GM12878 (cell line): ENCODE results near the gene FZD8. TPM values are rescaled to one million over a fixed set of nuclear protein-coding genes. Genes with fewer than 3 reads are reported as not detected.

ENCODE experiments used
- ATAC-seq: fragments of 200-7000 bp; cut with Tn5 transposase; 3 replicates; pipeline ENCODE4 v1.9.1; 2020; ENCODE audit warnings: mild to moderate bottlenecking, moderate library complexity
- BruUV-seq: library from RNA; stranded (reverse); fragments of 400-500 nt; replicated peaks from 2 replicates; lab custom pipeline; 2021; lab: Mats Ljungman, UMichigan
- CTCF ChIA-PET: fragments of 300-600 bp; sonication (Branson Sonifier 250); formaldehyde crosslinking; extraction: SDS; loops from one replicate; lab custom pipeline; 2021; ENCODE audit warnings: inconsistent platforms; lab: Yijun Ruan, JAX
- POLR2A ChIA-PET: fragments of 350-600 bp; formaldehyde crosslinking; extraction: SDS; loops from one replicate; lab custom pipeline; 2021; ENCODE audit warnings: inconsistent platforms; lab: Charles Lee
- RAD21 ChIA-PET: fragments of 300-600 bp; sonication (Branson Sonifier 250); formaldehyde crosslinking; loops from one replicate; lab custom pipeline; 2023; ENCODE audit warnings: antibody characterized with exemption; ENCODE audit not compliant: unreplicated experiment; lab: Charles Lee
- SMC1A ChIA-PET: fragments of 300-600 bp; sonication (Branson Sonifier 250); formaldehyde crosslinking; loops from one replicate; lab custom pipeline; 2023; ENCODE audit not compliant: unreplicated experiment, uncharacterized antibody; lab: Charles Lee
- DNase-seq: peaks from one replicate; pipeline ENCODE4 v3.0.0-alpha.2; 2011; ENCODE audit warnings: low read depth, low spot score
- FAIRE-seq: peaks from 3 replicates; lab custom pipeline; 2011; peaks lifted over from hg19 to GRCh38; lab: Jason Lieb, UNC
- H2AFZ ChIP-seq: 2 replicates; pipeline ENCODE4 v1.6.0; 2011; ENCODE audit warnings: low read depth, low read length, control low read depth; ENCODE audit not compliant: control insufficient read depth
- H3K27ac ChIP-seq: 2 replicates; pipeline ENCODE4 v1.5.1; 2011; ENCODE audit warnings: control low read depth; ENCODE audit not compliant: control insufficient read depth, insufficient read depth
- H3K27me3 ChIP-seq, 2 experiments: replicated peaks in 1 of 2; 2 replicates each; pipeline versions ENCODE4 v1.6.0 to v1.6.1; 2011; ENCODE audit warnings: low read length in 1 of 2; ENCODE audit not compliant: control insufficient read depth in 2 of 2, insufficient read depth in 2 of 2
- H3K36me3 ChIP-seq, 2 experiments: 2 replicates each; pipeline ENCODE4 v1.5.1; 2011; ENCODE audit warnings: low read length in 1 of 2; ENCODE audit not compliant: control insufficient read depth in 2 of 2, insufficient read depth in 2 of 2
- H3K4me1 ChIP-seq: 2 replicates; pipeline ENCODE4 v1.6.1; 2011; ENCODE audit warnings: mild to moderate bottlenecking, low read length, moderate library complexity, mixed read lengths; ENCODE audit not compliant: control insufficient read depth, insufficient read depth
- H3K4me2 ChIP-seq: 2 replicates; pipeline ENCODE4 v1.6.0; 2011; ENCODE audit warnings: control low read depth; ENCODE audit not compliant: control insufficient read depth, insufficient read depth
- H3K4me3 ChIP-seq: fragments of 200-600 bp; sonication (generic); 2 replicates; pipeline ENCODE4 v1.5.1; 2016
- H3K79me2 ChIP-seq: 2 replicates; pipeline ENCODE4 v1.6.0; 2011; ENCODE audit warnings: low read length; ENCODE audit not compliant: control insufficient read depth, insufficient read depth
- H3K9ac ChIP-seq: 2 replicates; pipeline ENCODE4 v1.8.0; 2011; ENCODE audit warnings: low read length, control low read depth, mixed read lengths; ENCODE audit not compliant: control insufficient read depth, insufficient read depth
- H3K9me3 ChIP-seq: replicated peaks from 3 replicates; pipeline ENCODE4 v1.5.1; 2011; ENCODE audit warnings: mild to moderate bottlenecking, low read length; ENCODE audit not compliant: control insufficient read depth, insufficient read depth
- H4K20me1 ChIP-seq: 2 replicates; pipeline ENCODE4 v1.6.0; 2011; ENCODE audit not compliant: control insufficient read depth, insufficient read depth
- BCL11A ChIP-seq: IDR thresholded peaks from 2 replicates; pipeline ENCODE4 v1.6.1; 2011; ENCODE audit warnings: low read depth, low read length
- CHD1 ChIP-seq: IDR thresholded peaks from 2 replicates; pipeline ENCODE4 v1.6.1; 2012; ENCODE audit warnings: low read depth, low read length, improper control_type of control experiment
- ETV6 ChIP-seq, 2 experiments: fragments of 450-650 bp in 1 of 2; IDR thresholded peaks in 1 of 2; conservative IDR thresholded peaks in 1 of 2; 2 replicates each; pipeline ENCODE4 v1.6.1; 2014; ENCODE audit warnings: antibody characterized with exemption in 1 of 2, borderline replicate concordance in 1 of 2, low read depth in 1 of 2, mild to moderate bottlenecking in 1 of 2, moderate library complexity in 1 of 2
- FOXK2 ChIP-seq: fragments of 450-650 bp; IDR thresholded peaks from 2 replicates; pipeline ENCODE4 v1.6.1; 2017; ENCODE audit warnings: mild to moderate bottlenecking, moderate library complexity
- GABPA ChIP-seq: IDR thresholded peaks from 2 replicates; pipeline ENCODE4 v1.6.1; 2014; ENCODE audit warnings: antibody characterized with exemption, low read depth, mild to moderate bottlenecking, inconsistent platforms
- KAT2A ChIP-seq: conservative IDR thresholded peaks from 2 replicates; pipeline ENCODE4 v1.6.1; 2011; ENCODE audit warnings: low read depth, low read length; ENCODE audit not compliant: control insufficient read depth
- MYC ChIP-seq: IDR thresholded peaks from 2 replicates; pipeline ENCODE4 v1.6.1; 2011; ENCODE audit warnings: mild to moderate bottlenecking, low read length, moderate library complexity, inconsistent platforms; ENCODE audit not compliant: insufficient read depth, insufficient replicate concordance, insufficient read length, severe bottlenecking
- NBN ChIP-seq: fragments of 450-650 bp; IDR thresholded peaks from 2 replicates; pipeline ENCODE4 v1.6.1; 2016
- NFIC ChIP-seq: IDR thresholded peaks from 2 replicates; pipeline ENCODE4 v1.6.1; 2012; ENCODE audit warnings: low read depth, mild to moderate bottlenecking, inconsistent platforms, low read length, moderate library complexity
- RFX5 ChIP-seq: IDR thresholded peaks from 2 replicates; pipeline ENCODE4 v1.6.1; 2011; ENCODE audit warnings: low read depth, low read length, improper control_type of control experiment
- ZNF274 ChIP-seq: IDR thresholded peaks from one replicate; pipeline ENCODE4 v1.8.0; 2011; ENCODE audit not compliant: insufficient read length, insufficient read depth
- WGBS: methylation state at CpG from one replicate; pipeline ENCODE4 v1.1.6; 2016; ENCODE audit warnings: low lambda C conversion rate; ENCODE audit not compliant: insufficient replicate concordance, insufficient coverage; ENCODE audit errors: missing lambda C conversion rate; 5-methylcytosine and 5-hydroxymethylcytosine counted together
- in situ Hi-C: fragments of 300-500 bp; cut with MboI; formaldehyde crosslinking; loops from 9 replicates; pipeline ENCODE4 v1.14.3; 2018; ENCODE audit warnings: mixed read lengths
- intact Hi-C: fragments of 100-400 bp; cut with micrococcal nuclease; formaldehyde crosslinking; loops from one replicate; pipeline ENCODE4 v1.14.2; 2022; ENCODE audit not compliant: unreplicated experiment
- polyA plus RNA-seq, 11 experiments: library from polyadenylated mRNA; depleted of rRNA in 4 of 11; unstranded in 6 of 11; stranded (reverse) in 5 of 11; fragments of >200 nt; fragmentation: Nextera tagmentation in 4 of 11; fragmentation: Illumina TruSeq in 1 of 11; extraction: Ambion mirVana in 4 of 11; extraction: Trizol in 1 of 11; gene quantifications; 1 replicate in 1 of 11; 2 replicates in 10 of 11; pipeline versions ENCODE4 v1.2.1 to v1.2.3, GENCODE V29; 2011 to 2016; ENCODE audit warnings: inconsistent platforms in 2 of 11, missing spikeins in 2 of 11, low read depth in 1 of 11
- total RNA-seq, 4 experiments: library from RNA; depleted of rRNA in 3 of 4; stranded (reverse); fragments of >200 nt in 3 of 4; fragmentation: Illumina TruSeq in 1 of 4; extraction: Trizol in 1 of 4; gene quantifications; 2 replicates each; pipeline versions ENCODE4 v1.2.1 to v1.2.3, GENCODE V29; 2013 to 2021
- TF ChIP-seq, protein P1 (sequence below): fragments of 450-650 bp; IDR thresholded peaks from 2 replicates; pipeline ENCODE4 v1.6.1; 2017; ENCODE audit warnings: low read depth, mild to moderate bottlenecking, moderate library complexity
- TF ChIP-seq, protein P2 (sequence below): fragments of 450-650 bp; IDR thresholded peaks from 2 replicates; pipeline ENCODE4 v1.6.1; 2017; ENCODE audit warnings: mild to moderate bottlenecking, moderate library complexity
- TF ChIP-seq, protein P3 (sequence below): fragments of 450-650 bp; IDR thresholded peaks from 2 replicates; pipeline ENCODE4 v1.6.1; 2018; ENCODE audit warnings: mild to moderate bottlenecking, low read depth, moderate library complexity; ENCODE audit not compliant: partially characterized antibody
- TF ChIP-seq, protein P4 (sequence below): IDR thresholded peaks from 2 replicates; pipeline ENCODE4 v1.6.1; 2012; ENCODE audit warnings: low read depth, low read length, improper control_type of control experiment

FZD8 gene
- total and polyA plus RNA-seq, 10 of the 15 experiments (the other 5 are each of a cell fraction or from before 2014, with no cell fraction given): 0.03 to 0.72 (median 0.10) TPM; not detected in 3

DNA sequence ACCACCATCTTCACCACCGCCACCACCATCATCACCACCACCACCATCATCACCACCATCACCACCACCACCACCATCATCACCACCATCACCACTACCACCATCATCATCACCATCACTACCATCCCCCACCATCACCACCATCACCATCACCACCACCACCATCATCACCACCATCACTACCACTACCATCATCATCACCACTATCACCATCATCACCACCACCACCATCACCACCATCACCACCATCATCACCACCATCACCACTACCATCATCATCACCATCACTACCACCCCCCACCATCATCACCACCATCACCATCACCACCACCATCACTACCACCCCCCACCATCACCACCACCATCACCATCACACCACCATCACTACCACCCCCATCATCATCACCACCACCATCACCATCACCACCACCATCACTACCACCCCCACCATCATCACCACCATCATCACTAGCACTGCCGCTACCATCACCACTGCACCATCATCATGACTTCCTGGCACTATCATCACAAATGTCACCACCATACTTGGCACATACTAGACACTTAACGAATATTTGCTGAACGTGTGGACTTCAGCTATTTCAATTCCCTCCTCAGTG is 25.3 kb upstream of the FZD8 start:
- WGBS: 42% methylated on average over 4 of the region's 4 CpGs
- Histone ChIP-seq H3K36me3 (no peaks in the 10 kb centered on the region), H3K27me3 (no peaks in the 10 kb centered on the region), H3K79me2 (no peaks in the 10 kb centered on the region), H3K9me3 (no peaks in the 10 kb centered on the region; the same call in 2 of the 3 replicates), H3K4me3 (no peak overlapping the region), H2AFZ (no peak overlapping the region), H4K20me1 (no peaks in the 10 kb centered on the region), H3K9ac (no peak overlapping the region), H3K4me1 (no peaks in the 10 kb centered on the region), H3K4me2 (no peak overlapping the region), H3K27ac (no peak overlapping the region)
- peak; percentile 7 for FAIRE-seq
- ATAC-seq: no peak
- ChIA-PET CTCF (no interaction called here), RAD21 (no interaction called here), POLR2A (no interaction called here), SMC1A (no interaction called here)
- in situ Hi-C loops: no loop called here
- intact Hi-C loops: no loop called here
- no peak for DNase-seq
- no TSS peak for BruUV-seq
- TF ChIP-seq, protein P1, sequence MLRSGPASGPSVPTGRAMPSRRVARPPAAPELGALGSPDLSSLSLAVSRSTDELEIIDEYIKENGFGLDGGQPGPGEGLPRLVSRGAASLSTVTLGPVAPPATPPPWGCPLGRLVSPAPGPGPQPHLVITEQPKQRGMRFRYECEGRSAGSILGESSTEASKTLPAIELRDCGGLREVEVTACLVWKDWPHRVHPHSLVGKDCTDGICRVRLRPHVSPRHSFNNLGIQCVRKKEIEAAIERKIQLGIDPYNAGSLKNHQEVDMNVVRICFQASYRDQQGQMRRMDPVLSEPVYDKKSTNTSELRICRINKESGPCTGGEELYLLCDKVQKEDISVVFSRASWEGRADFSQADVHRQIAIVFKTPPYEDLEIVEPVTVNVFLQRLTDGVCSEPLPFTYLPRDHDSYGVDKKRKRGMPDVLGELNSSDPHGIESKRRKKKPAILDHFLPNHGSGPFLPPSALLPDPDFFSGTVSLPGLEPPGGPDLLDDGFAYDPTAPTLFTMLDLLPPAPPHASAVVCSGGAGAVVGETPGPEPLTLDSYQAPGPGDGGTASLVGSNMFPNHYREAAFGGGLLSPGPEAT: no peak
- TF ChIP-seq GABPA (no peak), NBN (no peak), MYC (no peak), ETV6 (conservative IDR thresholded peaks at IDR 0.05 in 1 of 2, IDR thresholded peaks at IDR 0.05 in 1 of 2; ENCODE audit: borderline replicate concordance in 1 of 2, low read depth in 1 of 2) (no peak), CHD1 (no peak), RFX5 (no peak), KAT2A (no peak), BCL11A (no peak), ZNF274 (no peak), NFIC (no peak), FOXK2 (no peak)
- TF ChIP-seq, protein P2, sequence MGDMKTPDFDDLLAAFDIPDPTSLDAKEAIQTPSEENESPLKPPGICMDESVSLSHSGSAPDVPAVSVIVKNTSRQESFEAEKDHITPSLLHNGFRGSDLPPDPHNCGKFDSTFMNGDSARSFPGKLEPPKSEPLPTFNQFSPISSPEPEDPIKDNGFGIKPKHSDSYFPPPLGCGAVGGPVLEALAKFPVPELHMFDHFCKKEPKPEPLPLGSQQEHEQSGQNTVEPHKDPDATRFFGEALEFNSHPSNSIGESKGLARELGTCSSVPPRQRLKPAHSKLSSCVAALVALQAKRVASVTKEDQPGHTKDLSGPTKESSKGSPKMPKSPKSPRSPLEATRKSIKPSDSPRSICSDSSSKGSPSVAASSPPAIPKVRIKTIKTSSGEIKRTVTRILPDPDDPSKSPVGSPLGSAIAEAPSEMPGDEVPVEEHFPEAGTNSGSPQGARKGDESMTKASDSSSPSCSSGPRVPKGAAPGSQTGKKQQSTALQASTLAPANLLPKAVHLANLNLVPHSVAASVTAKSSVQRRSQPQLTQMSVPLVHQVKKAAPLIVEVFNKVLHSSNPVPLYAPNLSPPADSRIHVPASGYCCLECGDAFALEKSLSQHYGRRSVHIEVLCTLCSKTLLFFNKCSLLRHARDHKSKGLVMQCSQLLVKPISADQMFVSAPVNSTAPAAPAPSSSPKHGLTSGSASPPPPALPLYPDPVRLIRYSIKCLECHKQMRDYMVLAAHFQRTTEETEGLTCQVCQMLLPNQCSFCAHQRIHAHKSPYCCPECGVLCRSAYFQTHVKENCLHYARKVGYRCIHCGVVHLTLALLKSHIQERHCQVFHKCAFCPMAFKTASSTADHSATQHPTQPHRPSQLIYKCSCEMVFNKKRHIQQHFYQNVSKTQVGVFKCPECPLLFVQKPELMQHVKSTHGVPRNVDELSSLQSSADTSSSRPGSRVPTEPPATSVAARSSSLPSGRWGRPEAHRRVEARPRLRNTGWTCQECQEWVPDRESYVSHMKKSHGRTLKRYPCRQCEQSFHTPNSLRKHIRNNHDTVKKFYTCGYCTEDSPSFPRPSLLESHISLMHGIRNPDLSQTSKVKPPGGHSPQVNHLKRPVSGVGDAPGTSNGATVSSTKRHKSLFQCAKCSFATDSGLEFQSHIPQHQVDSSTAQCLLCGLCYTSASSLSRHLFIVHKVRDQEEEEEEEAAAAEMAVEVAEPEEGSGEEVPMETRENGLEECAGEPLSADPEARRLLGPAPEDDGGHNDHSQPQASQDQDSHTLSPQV: no peak
- TF ChIP-seq, protein P3, sequence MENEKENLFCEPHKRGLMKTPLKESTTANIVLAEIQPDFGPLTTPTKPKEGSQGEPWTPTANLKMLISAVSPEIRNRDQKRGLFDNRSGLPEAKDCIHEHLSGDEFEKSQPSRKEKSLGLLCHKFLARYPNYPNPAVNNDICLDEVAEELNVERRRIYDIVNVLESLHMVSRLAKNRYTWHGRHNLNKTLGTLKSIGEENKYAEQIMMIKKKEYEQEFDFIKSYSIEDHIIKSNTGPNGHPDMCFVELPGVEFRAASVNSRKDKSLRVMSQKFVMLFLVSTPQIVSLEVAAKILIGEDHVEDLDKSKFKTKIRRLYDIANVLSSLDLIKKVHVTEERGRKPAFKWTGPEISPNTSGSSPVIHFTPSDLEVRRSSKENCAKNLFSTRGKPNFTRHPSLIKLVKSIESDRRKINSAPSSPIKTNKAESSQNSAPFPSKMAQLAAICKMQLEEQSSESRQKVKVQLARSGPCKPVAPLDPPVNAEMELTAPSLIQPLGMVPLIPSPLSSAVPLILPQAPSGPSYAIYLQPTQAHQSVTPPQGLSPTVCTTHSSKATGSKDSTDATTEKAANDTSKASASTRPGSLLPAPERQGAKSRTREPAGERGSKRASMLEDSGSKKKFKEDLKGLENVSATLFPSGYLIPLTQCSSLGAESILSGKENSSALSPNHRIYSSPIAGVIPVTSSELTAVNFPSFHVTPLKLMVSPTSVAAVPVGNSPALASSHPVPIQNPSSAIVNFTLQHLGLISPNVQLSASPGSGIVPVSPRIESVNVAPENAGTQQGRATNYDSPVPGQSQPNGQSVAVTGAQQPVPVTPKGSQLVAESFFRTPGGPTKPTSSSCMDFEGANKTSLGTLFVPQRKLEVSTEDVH: no peak
- TF ChIP-seq, protein P4, sequence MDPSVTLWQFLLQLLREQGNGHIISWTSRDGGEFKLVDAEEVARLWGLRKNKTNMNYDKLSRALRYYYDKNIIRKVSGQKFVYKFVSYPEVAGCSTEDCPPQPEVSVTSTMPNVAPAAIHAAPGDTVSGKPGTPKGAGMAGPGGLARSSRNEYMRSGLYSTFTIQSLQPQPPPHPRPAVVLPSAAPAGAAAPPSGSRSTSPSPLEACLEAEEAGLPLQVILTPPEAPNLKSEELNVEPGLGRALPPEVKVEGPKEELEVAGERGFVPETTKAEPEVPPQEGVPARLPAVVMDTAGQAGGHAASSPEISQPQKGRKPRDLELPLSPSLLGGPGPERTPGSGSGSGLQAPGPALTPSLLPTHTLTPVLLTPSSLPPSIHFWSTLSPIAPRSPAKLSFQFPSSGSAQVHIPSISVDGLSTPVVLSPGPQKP: no peak
